Kidney epithelial cell (primary cell): Measurements from ENCODE around the gene ANXA9. TPM values are rescaled to one million over a fixed set of nuclear protein-coding genes. Genes with fewer than 3 reads are reported as not detected.

Experiments
- DNase-seq: peaks from one replicate; pipeline ENCODE4 v3.0.0-alpha.2; 2010; ENCODE audit warnings: low read depth
- H3K27me3 ChIP-seq: 2 replicates; pipeline ENCODE4 v1.6.0; 2011; ENCODE audit warnings: low read length; ENCODE audit not compliant: control insufficient read depth, insufficient read depth
- H3K36me3 ChIP-seq: 2 replicates; pipeline ENCODE4 v1.5.1; 2011; ENCODE audit warnings: low read length; ENCODE audit not compliant: control insufficient read depth, insufficient read depth
- H3K4me3 ChIP-seq: 2 replicates; pipeline ENCODE4 v1.5.1; 2011; ENCODE audit warnings: low read depth, mild to moderate bottlenecking, control low read depth, low read length
- CTCF ChIP-seq: IDR thresholded peaks from 2 replicates; pipeline ENCODE4 v1.5.1; 2011; ENCODE audit warnings: mild to moderate bottlenecking, moderate library complexity, low read length, control low read depth, inconsistent platforms; ENCODE audit not compliant: insufficient read depth, poor library complexity, severe bottlenecking
- total RNA-seq: library from RNA; depleted of rRNA; stranded (reverse); fragments of >200 nt; gene quantifications from 2 replicates; pipeline ENCODE4 v1.2.3, GENCODE V29; 2015

ANXA9 gene
- total RNA-seq, 1 donor from 2014 or later = 1.3 TPM

- H3K36me3 ChIP-seq = no peaks in the 10 kb centered on the region
- no peaks in the 10 kb centered on the region for H3K27me3 ChIP-seq
- TF ChIP-seq CTCF = no peak
- H3K4me3 ChIP-seq = no peak overlapping the region
- DNase-seq = no peak
These were observed 10.5 kb downstream of the ANXA9 start for GRCh38 chr1:150992626-150993025.

- DNase-seq = no peak
- no peak overlapping the region for H3K4me3 ChIP-seq
- TF ChIP-seq CTCF = no peak
- H3K27me3 ChIP-seq = no peaks in the 10 kb centered on the region
- H3K36me3 ChIP-seq = peaks cover 2% of the 10 kb centered on the region
These were observed 12.2 kb downstream of the ANXA9 start for GRCh38 chr1:150994248-150994647.

DNA sequence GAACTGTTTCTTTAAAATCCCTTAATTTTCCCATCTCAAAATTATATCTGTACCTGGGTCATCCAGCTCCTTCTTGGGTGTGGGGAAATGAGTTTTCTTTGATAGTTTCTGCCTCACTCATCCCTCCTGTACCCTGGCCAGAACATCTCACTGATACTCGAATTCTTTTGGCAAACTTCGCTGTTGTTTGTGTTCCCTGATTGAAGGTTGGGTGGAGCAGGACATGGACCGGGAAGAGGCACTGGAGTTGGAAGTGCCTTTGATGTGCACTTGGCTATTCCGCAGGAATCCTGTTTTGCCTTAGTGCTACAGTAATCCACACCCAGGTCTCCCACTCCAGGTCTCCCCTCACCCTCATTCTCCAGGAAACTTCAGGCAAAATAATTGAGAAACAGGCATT is 13.4 kb downstream of the ANXA9 start:
- H3K27me3 ChIP-seq = no peaks in the 10 kb centered on the region
- TF ChIP-seq CTCF = no peak
- no peak overlapping the region for H3K4me3 ChIP-seq
- DNase-seq = no peak
- peaks cover 2% of the 10 kb centered on the region for H3K36me3 ChIP-seq

DNA sequence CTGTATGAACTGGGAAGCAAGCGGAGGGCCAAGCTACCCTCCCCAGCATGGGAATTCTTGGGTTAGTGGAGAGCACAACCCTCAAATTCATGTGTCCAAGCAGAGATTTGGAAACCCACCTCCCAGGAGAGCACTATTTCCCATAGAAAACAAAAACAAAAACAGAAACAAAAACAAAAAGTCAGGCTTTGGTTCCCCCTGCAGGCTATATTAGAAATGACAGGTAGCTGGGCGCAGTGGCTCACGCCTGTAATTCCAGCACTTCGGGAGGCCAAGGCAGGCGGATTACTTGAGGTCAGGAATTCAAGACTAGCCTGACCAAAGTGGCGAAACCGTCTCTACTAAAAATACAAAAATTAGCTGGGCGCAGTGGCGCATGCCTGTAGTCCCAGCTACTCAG is 13.8 kb downstream of the ANXA9 start:
- peaks cover 2% of the 10 kb centered on the region for H3K36me3 ChIP-seq
- no peak overlapping the region for H3K4me3 ChIP-seq
- H3K27me3 ChIP-seq = no peaks in the 10 kb centered on the region
- peak; percentile 51 for TF ChIP-seq CTCF
- no peak for DNase-seq

DNA sequence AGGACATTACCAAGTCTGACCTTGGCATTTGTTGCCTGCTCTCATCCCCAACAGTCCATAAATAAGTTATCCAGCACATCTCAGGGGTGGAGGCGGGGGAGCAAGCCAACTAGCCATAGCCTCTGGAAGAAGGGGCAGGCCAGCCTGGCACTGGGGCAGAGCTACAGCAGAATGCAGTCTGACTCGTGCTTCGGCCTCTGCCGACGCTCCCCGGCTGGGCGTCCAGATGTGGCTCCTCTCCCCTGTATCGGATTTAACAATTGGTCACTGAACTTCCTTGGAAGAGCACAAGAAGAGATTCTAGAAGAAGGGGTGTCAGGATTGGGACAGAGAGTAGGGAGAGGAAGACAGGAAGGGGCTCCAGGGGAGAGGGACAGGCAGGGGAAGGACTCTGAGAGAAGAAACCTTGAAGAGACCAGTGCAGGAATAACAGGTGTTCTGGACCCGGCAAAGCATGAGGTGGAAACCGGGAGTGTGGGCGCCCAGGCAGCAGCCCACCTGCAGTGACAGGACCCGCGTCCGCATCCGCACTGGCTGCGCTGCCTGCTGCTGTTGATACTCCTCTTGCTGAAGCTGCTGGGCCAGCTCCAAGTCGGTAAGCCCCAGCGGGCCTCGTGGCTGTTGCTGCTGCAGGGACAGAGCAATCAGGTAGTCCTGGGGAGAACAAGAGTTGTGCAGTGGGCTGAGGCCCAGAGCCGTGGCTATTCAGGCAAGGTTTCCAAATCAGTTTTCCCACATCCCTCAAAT is 15.2 kb downstream of the ANXA9 start:
- Histone ChIP-seq H3K4me3 (no peak overlapping the region), H3K36me3 (peaks cover 2% of the 10 kb centered on the region), H3K27me3 (no peaks in the 10 kb centered on the region)
- TF ChIP-seq CTCF = no peak
- no peak for DNase-seq

GRCh38 chr1:150997949-150998348 is 15.9 kb downstream of the ANXA9 start:
- Histone ChIP-seq H3K4me3 (no peak overlapping the region), H3K36me3 (peaks cover 2% of the 10 kb centered on the region), H3K27me3 (no peaks in the 10 kb centered on the region)
- TF ChIP-seq CTCF = no peak
- DNase-seq = no peak
